Measurements from ENCODE around the gene CELSR1.

Gene CELSR1

DNA sequence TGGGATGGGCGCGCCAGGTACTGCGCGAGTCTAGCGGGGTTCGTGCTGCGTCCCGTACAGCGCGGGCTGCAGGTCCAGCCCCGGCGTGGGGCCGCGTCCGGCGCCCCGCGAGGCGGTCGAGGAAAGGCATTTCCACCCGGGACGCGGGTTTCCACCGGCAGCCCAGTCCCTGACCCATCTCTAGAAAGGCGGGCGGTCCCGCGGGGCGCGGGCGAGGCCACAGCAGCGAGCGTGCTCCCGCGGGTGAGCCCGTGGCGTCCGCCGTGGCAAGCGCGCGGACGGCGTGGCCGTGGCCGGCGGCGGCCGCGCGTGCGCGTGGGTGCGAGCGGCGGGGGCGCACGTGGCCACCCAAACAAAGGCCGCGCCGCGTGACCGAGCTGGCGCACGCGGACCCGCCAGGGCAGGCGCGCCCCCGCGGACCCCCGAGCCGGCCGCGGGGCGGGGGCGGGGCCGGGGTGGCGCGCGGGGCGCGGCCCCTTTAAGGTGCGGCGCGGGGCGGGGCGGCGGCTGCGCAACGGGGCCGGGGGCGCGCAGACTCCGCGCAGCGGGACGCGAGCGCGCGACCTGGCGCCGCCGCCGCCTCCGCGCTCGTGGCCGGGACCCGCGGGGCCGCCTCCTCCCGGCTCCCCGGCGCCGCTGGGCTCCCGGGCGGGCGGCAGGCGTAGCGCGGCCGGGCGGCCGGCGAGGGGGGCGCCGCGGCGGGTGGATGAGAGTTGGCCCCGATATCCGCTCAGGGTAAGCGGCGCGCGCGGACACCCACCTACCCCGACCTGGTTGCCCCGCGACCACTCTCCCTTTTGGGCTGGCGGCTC, 39.3 kb upstream of the CELSR1 start:
- DNase-seq = peak; percentile 66

DNA sequence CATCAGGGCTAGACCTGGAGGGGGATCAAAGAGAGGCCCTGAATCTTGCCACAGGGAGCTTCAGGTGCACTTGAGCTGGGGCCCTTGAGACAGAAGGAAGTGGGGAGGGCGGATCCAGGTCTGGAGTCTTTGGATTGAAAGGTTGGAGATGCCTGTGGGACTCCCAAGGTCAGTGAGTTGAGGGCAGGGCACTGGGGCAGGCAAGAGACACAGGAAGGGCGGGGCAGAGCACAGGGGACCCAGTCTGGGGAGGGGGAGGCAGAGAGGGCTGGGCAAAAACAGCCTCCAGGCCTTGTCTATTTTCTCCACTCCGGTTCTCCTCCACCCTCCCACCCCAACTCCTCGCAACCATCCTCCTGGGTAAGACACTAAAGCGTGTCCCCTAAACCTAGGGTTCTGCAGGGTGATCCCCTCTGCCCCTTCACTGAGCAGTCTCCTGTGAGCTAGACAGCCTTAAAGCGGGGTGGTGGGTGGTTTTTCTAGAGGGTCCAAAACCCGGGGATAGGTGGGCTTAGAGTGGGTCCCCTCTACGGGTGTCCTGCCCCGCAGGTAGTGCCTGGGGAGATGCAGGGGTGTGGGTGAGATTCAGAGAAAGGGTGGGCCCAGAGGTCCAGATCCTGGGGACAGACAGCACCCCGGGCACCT, 38.6 kb upstream of the CELSR1 start:
- no peak for DNase-seq

DNA sequence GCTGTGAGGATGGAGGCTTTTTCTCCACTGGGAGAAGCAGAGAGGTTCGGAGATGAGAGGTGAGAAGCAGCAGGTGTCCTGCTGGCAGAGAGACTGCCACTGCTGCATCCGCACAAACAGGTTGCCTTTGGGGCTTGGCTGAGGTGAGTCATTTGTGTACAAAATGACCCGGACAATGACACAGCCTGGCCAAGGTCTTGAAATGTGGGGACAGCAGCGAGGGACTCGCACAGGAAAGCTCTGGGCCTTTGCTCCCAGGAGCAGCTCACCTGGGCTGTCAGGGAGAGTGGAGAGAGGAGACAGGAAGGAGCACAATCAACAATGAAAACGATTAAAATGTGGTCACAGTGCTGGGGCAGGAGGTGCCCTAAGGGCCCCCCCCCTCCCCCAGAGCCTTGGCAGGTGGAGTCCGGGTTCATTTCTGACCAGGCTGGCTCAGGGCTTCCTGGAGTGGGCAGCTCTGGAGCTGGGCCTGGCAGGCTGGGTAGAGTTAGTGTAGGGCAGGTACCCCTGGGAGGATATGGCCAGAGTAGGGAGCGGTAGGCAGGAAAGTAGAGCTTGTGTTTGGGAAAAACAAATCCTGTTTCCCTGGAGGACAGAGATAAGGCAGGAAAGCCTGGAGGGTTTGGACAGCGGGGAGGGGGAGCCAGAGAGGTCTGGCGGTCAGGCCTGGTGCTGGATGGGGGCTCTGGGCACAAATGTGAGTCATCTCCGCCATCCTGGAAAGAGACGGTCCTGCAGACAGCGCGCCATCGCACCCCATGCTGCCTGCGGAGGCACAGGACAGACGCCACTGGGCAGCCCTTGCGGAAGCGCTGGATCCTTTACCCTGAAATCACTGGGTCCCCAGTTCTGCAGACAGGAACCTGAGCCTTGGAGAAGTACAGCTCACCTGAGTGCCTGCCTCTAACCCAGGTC, 37.8 kb upstream of the CELSR1 start:
- no peak for DNase-seq

GRCh38 chr22:46574438-46574992, 37.1 kb upstream of the CELSR1 start:
- DNase-seq = no peak

DNA sequence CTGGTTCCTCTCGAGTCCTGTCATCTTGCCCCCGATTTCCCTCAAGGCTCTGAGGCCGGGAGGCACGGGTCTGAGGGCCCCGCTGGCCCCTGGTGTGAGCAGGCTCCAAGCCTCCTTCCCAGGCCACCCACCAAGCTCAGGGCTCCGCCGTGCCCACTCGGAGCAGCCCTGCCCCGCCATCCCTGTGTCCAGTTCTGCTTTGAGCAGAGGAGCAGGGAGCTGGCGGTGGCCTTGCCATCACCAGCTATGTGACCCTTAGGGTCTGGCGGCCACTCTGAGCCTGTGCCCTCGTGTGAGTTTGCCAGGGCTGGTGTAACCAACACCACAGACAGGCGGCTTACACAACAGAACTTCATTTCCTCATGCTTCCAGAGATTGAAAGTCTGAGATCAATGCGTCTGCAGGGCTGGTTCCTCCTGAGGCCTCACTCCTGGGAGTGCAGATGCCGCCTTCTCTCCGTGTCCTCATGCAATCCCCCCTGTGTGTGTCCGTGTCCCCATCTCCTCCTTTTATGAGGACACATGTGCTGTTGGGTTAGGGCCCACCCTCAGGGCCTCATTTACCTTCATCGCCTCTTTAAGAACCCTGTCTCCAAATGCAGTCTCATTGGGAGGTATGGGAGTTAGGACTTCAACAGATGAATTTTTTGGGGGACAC, 36.5 kb upstream of the CELSR1 start:
- no peak for DNase-seq

DNA sequence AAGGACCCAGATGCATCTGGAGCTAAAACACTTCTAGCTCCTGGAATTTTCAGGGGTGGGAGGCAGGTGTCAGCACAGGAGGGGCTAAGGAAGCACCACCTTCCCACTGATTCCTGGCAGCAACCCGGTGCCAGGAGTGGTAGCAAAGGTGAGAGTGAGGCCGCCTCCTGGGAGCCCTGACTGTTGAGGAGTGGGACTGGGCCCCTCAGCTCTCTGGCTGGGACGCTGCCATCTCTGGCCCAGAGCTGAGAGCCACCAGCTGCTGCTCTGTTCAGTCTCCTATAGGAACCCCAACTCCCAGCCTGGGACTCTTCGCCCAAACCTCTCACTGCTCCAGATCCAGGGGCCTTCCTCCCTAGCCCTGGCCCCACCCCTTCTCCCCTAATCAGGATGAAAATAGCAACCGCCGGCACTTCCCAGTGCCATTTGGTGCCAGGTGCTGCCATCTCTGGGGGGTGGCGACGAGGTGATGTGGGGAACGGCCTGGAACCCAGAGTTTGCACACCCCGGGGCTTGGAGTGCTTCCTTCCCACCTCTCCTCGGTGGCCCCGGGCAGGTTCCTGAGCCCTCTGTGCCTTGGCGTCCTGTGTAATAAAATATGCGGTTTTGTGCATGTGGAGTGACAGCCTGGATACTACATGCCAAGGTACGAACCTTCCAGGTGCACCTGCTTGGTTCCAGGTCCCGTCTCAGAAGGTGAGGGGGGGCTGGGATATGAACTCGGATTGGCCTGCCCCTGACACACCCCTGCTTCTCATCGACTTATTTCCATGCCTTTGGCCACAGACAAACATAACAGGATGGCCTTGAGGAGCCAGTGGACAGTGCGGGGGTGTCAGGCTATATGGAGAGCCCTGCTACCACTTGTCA, 35.7 kb upstream of the CELSR1 start:
- no peak for DNase-seq

DNA sequence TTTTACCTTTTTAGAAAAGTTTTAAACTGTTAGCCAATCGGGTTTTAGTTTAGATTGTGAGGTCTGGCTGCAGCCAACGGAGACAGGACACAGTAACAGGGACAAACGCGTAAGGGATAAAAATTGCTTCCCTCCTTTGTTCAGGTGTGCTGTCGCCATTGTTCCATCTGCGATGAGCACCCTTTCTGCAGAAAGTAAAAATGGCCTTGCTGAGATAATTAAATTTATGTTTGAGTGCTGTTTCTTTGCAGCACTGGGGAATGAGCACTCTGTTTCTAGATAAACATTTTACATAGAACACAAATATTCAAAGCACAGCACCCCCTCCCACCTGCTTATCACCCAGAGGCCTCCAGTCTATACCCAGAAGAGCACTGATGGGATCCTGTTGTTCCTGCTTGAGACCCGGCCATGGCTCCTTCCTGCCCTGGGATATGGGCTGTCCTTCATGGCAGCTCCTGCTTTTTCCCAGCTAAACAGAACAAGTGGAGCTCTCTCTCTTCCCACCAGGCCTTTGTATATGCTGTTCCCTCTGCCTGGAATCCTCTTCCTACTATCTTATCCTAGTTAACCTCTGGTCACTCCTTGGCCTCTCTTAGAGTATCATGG, 34.3 kb upstream of the CELSR1 start:
- no peak for DNase-seq

- DNase-seq = no peak
These were observed 32.7 kb upstream of the CELSR1 start for GRCh38 chr22:46569848-46570695.

- no peak for DNase-seq
These were observed 31.8 kb upstream of the CELSR1 start for GRCh38 chr22:46569055-46569847.

DNA sequence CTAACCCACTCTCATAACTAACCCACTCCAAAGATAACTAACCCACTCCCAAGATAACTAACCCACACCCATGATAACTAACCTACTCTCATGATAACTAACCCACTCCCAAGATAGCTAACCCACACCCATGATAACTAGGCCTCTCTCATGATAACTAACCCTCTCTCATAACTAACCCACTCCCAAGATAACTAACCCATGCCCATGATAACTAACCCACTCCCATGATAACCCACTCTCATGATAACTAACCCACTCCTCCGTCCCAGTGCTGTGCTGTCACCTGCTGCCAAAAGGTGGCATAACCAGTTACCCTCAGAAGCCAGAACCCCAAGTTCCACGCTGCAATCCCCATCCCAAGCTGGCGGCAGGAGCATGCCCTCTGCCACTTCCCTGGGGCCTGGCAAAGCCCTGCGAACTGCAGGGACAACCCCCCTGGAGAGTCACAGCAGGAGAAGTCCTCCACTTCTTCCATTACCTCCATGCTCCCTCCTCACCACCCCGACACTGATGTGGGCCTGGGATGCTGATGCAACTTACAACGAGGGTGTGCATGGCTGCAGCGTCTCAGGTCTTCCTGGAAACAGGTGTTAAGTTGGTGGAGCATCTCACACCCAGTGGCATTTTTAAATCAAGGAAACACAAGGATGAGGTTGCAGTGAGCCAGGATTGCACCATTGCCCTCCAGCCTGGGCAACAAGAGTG, 30.8 kb upstream of the CELSR1 start:
- DNase-seq = no peak

- DNase-seq = no peak
These were observed 30.1 kb upstream of the CELSR1 start for GRCh38 chr22:46567471-46567870.

GRCh38 chr22:46564084-46564714, 26.8 kb upstream of the CELSR1 start:
- DNase-seq = no peak

DNA sequence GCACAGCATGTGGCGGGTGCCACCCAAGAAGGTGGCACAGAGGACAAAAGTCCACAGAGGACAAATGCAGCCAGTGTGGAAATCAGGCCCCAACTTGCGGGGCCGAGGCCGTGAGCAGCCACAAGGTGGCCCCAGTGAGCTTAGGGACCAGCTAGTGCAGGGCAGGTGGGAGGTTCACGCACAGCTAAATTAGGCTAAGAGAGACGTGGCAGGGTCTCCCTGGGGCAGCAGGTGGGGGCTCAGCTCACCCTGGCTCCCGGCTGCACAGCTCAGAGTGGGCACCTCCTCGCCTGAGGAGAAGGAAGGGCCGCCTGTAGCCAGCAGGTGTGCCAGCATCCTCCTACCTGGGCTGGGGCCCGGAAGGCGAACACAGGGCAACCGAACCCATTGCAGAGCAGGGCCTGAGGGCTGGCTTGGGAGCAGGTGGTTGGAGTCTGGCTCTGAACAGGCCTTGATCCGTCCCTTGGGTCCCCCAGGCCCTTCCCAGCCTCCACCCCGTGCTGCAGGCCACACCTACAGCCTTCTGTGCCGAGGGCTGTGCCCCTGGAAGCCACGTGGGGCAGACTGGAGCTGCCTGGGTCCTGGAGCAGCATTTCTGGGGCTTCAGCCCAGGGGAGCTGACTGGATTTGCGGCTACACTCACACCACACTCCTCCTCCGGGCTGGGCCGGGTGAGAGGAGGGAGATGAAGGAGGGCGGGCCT, 26.1 kb upstream of the CELSR1 start:
- DNase-seq = peak; percentile 71

DNA sequence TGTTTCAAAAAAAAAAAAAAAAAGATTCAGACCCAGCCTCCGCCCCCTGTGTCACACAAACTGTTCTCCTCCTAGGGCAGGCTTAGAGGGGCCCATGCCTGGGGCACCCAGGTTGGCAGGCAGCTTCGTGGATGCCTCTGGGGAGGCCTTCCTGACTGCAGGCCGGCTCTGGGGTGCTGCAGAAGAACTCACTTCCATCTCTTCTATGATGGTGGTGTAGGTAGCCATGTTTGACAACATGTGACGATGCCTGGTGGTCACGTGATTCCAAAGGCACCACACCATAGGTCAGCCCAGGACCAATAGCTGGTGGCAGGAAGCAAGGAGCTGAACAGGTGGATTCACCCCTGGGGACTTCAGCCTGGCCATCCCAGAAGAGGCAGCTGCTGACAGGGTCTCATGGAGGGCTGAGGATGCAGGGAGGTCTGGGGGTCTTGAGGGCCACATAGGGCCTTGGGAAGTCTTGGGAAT, 24.1 kb upstream of the CELSR1 start:
- DNase-seq = no peak

GRCh38 chr22:46560696-46561295, 23.4 kb upstream of the CELSR1 start:
- DNase-seq = no peak

- DNase-seq = no peak
These were observed 20.5 kb upstream of the CELSR1 start for GRCh38 chr22:46557736-46558480.

All from right kidney (tissue), 1 donor.